Caco-2 (cell line): ENCODE measurements around the gene MBTPS1. TPM values are rescaled to one million over a fixed set of nuclear protein-coding genes. Genes with fewer than 3 reads are reported as not detected.

Experiments
- Bru-seq: library from RNA; stranded (reverse); fragments of 400-500 nt; gene quantifications from one replicate; lab custom pipeline; 2021; lab: Mats Ljungman, UMichigan
- BruChase-seq, 2 experiments: library from RNA; stranded (reverse); fragments of 400-500 nt; gene quantifications; one replicate each; lab custom pipeline; 2021; lab: Mats Ljungman, UMichigan
- BruUV-seq: library from RNA; stranded (reverse); fragments of 400-500 nt; replicated peaks from 2 replicates; lab custom pipeline; 2021; lab: Mats Ljungman, UMichigan
- CTCF ChIA-PET: fragments of 300-600 bp; sonication (Branson Sonifier 250); formaldehyde crosslinking; loops from one replicate; lab custom pipeline; 2022; ENCODE audit warnings: antibody characterized with exemption; lab: Charles Lee
- POLR2A ChIA-PET: fragments of 300-600 bp; sonication (Branson Sonifier 250); formaldehyde crosslinking; loops from one replicate; lab custom pipeline; 2022; ENCODE audit warnings: antibody characterized with exemption; lab: Charles Lee
- DNase-seq, 2 experiments: peaks; one replicate each; pipeline versions ENCODE4 v3.0.0 to v3.0.0-alpha.2; 2020 to 2022
- H3K27me3 ChIP-seq: replicated peaks from 2 replicates; pipeline ENCODE4 v1.6.0; 2011; ENCODE audit warnings: low read length; ENCODE audit not compliant: control insufficient read depth, insufficient read depth
- H3K36me3 ChIP-seq: 2 replicates; pipeline ENCODE4 v1.5.1; 2011; ENCODE audit warnings: low read length; ENCODE audit not compliant: control insufficient read depth, insufficient read depth
- H3K4me1 ChIP-seq: fragments of 250-450 bp; sonication (Bioruptor Pico); 2 replicates; pipeline ENCODE4 v1.5.1; 2020; ENCODE audit warnings: mild to moderate bottlenecking
- H3K4me3 ChIP-seq: 2 replicates; pipeline ENCODE4 v1.5.1; 2011; ENCODE audit warnings: low read depth, mild to moderate bottlenecking, control low read depth, low read length
- H3K9me3 ChIP-seq: fragments of 250-450 bp; sonication (Bioruptor Pico); 2 replicates; pipeline ENCODE4 v1.5.1; 2020; ENCODE audit warnings: mild to moderate bottlenecking, moderate library complexity
- H3K27ac Mint-ChIP-seq: one replicate; pipeline ENCODE4 v1.8.0; 2022; ENCODE audit warnings: mixed read lengths; ENCODE audit not compliant: unreplicated experiment
- H3K27me3 Mint-ChIP-seq: one replicate; pipeline ENCODE4 v1.8.0; 2022; ENCODE audit warnings: mixed read lengths; ENCODE audit not compliant: insufficient read depth, unreplicated experiment
- H3K36me3 Mint-ChIP-seq: one replicate; pipeline ENCODE4 v1.8.0; 2022; ENCODE audit warnings: mild to moderate bottlenecking, mixed read lengths; ENCODE audit not compliant: insufficient read depth, unreplicated experiment
- H3K4me1 Mint-ChIP-seq: one replicate; pipeline ENCODE4 v1.8.0; 2022; ENCODE audit warnings: low read depth, mixed read lengths; ENCODE audit not compliant: unreplicated experiment
- H3K4me3 Mint-ChIP-seq: one replicate; pipeline ENCODE4 v1.8.0; 2022; ENCODE audit warnings: mild to moderate bottlenecking, moderate library complexity, mixed read lengths; ENCODE audit not compliant: unreplicated experiment
- H3K9me3 Mint-ChIP-seq: one replicate; pipeline ENCODE4 v1.8.0; 2022; ENCODE audit warnings: mixed read lengths; ENCODE audit not compliant: unreplicated experiment
- CTCF ChIP-seq, 2 experiments: fragments of 200-600 bp in 1 of 2; IDR thresholded peaks; 1 replicate in 1 of 2; 2 replicates in 1 of 2; pipeline versions ENCODE4 v1.5.1 to v1.8.0; 2011 to 2022; ENCODE audit warnings: antibody characterized with exemption in 1 of 2, control low read depth in 1 of 2, inconsistent platforms in 1 of 2, low read depth in 1 of 2, low read length in 1 of 2, mild to moderate bottlenecking in 1 of 2, moderate library complexity in 1 of 2; ENCODE audit not compliant: insufficient read depth in 1 of 2, severe bottlenecking in 1 of 2, unreplicated experiment in 1 of 2
- intact Hi-C: fragments of 100-400 bp; cut with micrococcal nuclease; formaldehyde crosslinking; loops from one replicate; pipeline ENCODE4 v1.10.0; 2022; ENCODE audit not compliant: unreplicated experiment
- long read RNA-seq: library from polyadenylated mRNA; stranded (forward); transcript quantifications from one replicate; pipeline ENCODE4 v2.0.0, GENCODE V29; 2022
- total RNA-seq: library from RNA; stranded (reverse); gene quantifications from 2 replicates; pipeline ENCODE4 v1.2.3, GENCODE V29; 2022

Gene MBTPS1
- total RNA-seq (93.2 and 96.4 TPM in 2 replicates), Bru-seq, nascent RNA (percentile 85 among the genes with signal in this experiment), BruChase-seq, experiment 1, labeled RNA remaining after a 2-hour chase (percentile 82 among the genes with signal in this experiment), BruChase-seq, experiment 2, labeled RNA remaining after a 6-hour chase (percentile 87 among the genes with signal in this experiment)
- long read RNA-seq, full-length matches to known transcripts = 99 of 134 reads
- long read RNA-seq, partial matches to known transcripts = 19 of 134 reads
- long read RNA-seq, other reads (novel, unspliced or antisense) = 16 of 134 reads

- Histone ChIP-seq H3K4me1 (no peaks in the 10 kb centered on the region), H3K4me3 (peak within 1 kb of the TSS; percentile 62), H3K27me3 (no peaks in the 10 kb centered on the region), H3K36me3 (no peaks in the 10 kb centered on the region; the same call in 1 of the 2 replicates), H3K9me3 (no peaks in the 10 kb centered on the region)
- Mint-ChIP-seq H3K27ac (peak within 1 kb of the TSS; percentile 96), H3K36me3 (peaks cover 23% of the 10 kb centered on the region), H3K4me1 (no peaks in the 10 kb centered on the region), H3K27me3 (no peaks in the 10 kb centered on the region), H3K9me3 (no peaks in the 10 kb centered on the region), H3K4me3 (peak within 1 kb of the TSS; percentile 92)
- peak; percentile 99 to 100 for DNase-seq
- ChIA-PET POLR2A (interaction anchor here (0.5 to 1.4 kb wide), 6 partner anchors 19 to 970 kb away, joined by 3 to 10 read pairs (median 4); partner anchors contain the start of genes DNAAF1, HSDL1 and TAF1C), CTCF (interaction anchor here (0.5 to 1.5 kb wide), 7 partner anchors 10 to 327 kb away, joined by 3 to 11 read pairs (median 4); partner anchors contain the start of gene TAF1C)
- intact Hi-C loops = loop anchor here (1.0 to 2.0 kb wide), 3 partner anchors 21 to 58 kb away; partner anchors contain the start of genes DNAAF1 and HSDL1
- TF ChIP-seq CTCF (IDR thresholded peaks at IDR 0.05; ENCODE audit: insufficient read depth in 1 of 2, low read depth in 1 of 2, low read length in 1 of 2, severe bottlenecking in 1 of 2, unreplicated experiment in 1 of 2) = no peak
- BruUV-seq = TSS peak; percentile 86
These were observed at the start of gene MBTPS1 for GRCh38 chr16:84116720-84117493. Gene MBTPS1, minus strand, starts transcription at chr16:84116942. Its CDS starts 15,159 bp downstream, at chr16:84101783.

GRCh38 chr16:84165746-84166145 lies 49.0 kb upstream of the MBTPS1 start:
- Histone ChIP-seq H3K27me3 (no peaks in the 10 kb centered on the region), H3K36me3 (no peaks in the 10 kb centered on the region), H3K4me3 (no peak overlapping the region), H3K4me1 (no peaks in the 10 kb centered on the region), H3K9me3 (no peaks in the 10 kb centered on the region)
- intact Hi-C loops = no loop called here
- Mint-ChIP-seq H3K36me3 (no peaks in the 10 kb centered on the region), H3K27me3 (peaks cover 27% of the 10 kb centered on the region), H3K27ac (no peak overlapping the region), H3K9me3 (no peaks in the 10 kb centered on the region), H3K4me3 (no peak overlapping the region), H3K4me1 (no peaks in the 10 kb centered on the region)
- POLR2A ChIA-PET = no interaction called here
- TF ChIP-seq CTCF (IDR thresholded peaks at IDR 0.05; ENCODE audit: insufficient read depth in 1 of 2, low read depth in 1 of 2, low read length in 1 of 2, severe bottlenecking in 1 of 2, unreplicated experiment in 1 of 2) = no peak
- BruUV-seq = no TSS peak
- CTCF ChIA-PET = no interaction called here
- DNase-seq = no peak

GRCh38 chr16:84161801-84162200 lies 45.1 kb upstream of the MBTPS1 start:
- no peak for TF ChIP-seq CTCF (IDR thresholded peaks at IDR 0.05; ENCODE audit: insufficient read depth in 1 of 2, low read depth in 1 of 2, low read length in 1 of 2, severe bottlenecking in 1 of 2, unreplicated experiment in 1 of 2)
- peaks cover 24% of the 10 kb centered on the region for H3K27me3 Mint-ChIP-seq
- H3K36me3 ChIP-seq = no peaks in the 10 kb centered on the region
- no peak overlapping the region for H3K4me3 Mint-ChIP-seq
- BruUV-seq = no TSS peak
- H3K9me3 Mint-ChIP-seq = no peaks in the 10 kb centered on the region
- H3K4me1 ChIP-seq = no peaks in the 10 kb centered on the region
- intact Hi-C loops = no loop called here
- ChIA-PET CTCF (interaction anchor here (1.5 kb wide), 1 partner anchor 25 kb away, joined by 10 read pairs; the partner anchor contains the start of gene TAF1C), POLR2A (no interaction called here)
- no peaks in the 10 kb centered on the region for H3K36me3 Mint-ChIP-seq
- H3K27ac Mint-ChIP-seq = no peak overlapping the region
- no peak overlapping the region for H3K4me3 ChIP-seq
- no peaks in the 10 kb centered on the region for H3K4me1 Mint-ChIP-seq
- no peaks in the 10 kb centered on the region for H3K9me3 ChIP-seq
- no peaks in the 10 kb centered on the region for H3K27me3 ChIP-seq
- no peak for DNase-seq
